DOHH2 (cell line): ENCODE data around the gene NAXD.

Experiments used
- CTCF ChIP-seq: fragments of 200-600 bp; sonication (generic); IDR thresholded peaks from one replicate; pipeline ENCODE4 v1.5.1; 2014; ENCODE audit warnings: antibody characterized with exemption, mild to moderate bottlenecking, low read depth, low read length; ENCODE audit not compliant: poor library complexity, severe bottlenecking
- EZH2phosphoT487 ChIP-seq: fragments of 200-600 bp; sonication (generic); IDR thresholded peaks from 2 replicates; pipeline ENCODE4 v1.6.1; 2017; ENCODE audit warnings: borderline replicate concordance, mild to moderate bottlenecking, antibody characterized with exemption, low read length, moderate library complexity, mixed read lengths

GRCh38 chr13:110628477-110628793, 13.1 kb downstream of the NAXD start:
- TF ChIP-seq CTCF = no peak
- TF ChIP-seq EZH2phosphoT487 = no peak
